OCI-LY7 (cell line): ENCODE data around the gene ACTR6. TPM values are rescaled to one million over a fixed set of nuclear protein-coding genes. Genes with fewer than 3 reads are reported as not detected.
"Not testable (repeated sequence)": the region's sequence is repeated elsewhere in the genome, so short reads cannot be mapped to it uniquely, and the experiment has no call there.

ENCODE experiments used
- BruUV-seq: library from RNA; stranded (reverse); fragments of 400-500 nt; replicated peaks from 2 replicates; lab custom pipeline; 2021; lab: Mats Ljungman, UMichigan
- CTCF ChIA-PET: fragments of 300-600 bp; sonication (Branson Sonifier 250); formaldehyde crosslinking; loops from one replicate; lab custom pipeline; 2022; ENCODE audit warnings: antibody characterized with exemption; ENCODE audit not compliant: unreplicated experiment; lab: Charles Lee
- POLR2A ChIA-PET: fragments of 300-600 bp; sonication (Branson Sonifier 250); formaldehyde crosslinking; loops from one replicate; lab custom pipeline; 2022; ENCODE audit warnings: antibody characterized with exemption; lab: Charles Lee
- DNase-seq: peaks from one replicate; pipeline ENCODE4 v3.0.0-alpha.2; 2015; ENCODE audit warnings: low spot score
- H2AFZ ChIP-seq: fragments of 200-600 bp; sonication (generic), shearing (Covaris generic); 2 replicates; pipeline ENCODE4 v1.6.1; 2014; ENCODE audit warnings: mild to moderate bottlenecking, antibody characterized with exemption, low read length, moderate library complexity
- H3K27ac ChIP-seq: fragments of 200-600 bp; sonication (generic); 2 replicates; pipeline ENCODE4 v1.5.1; 2014; ENCODE audit warnings: mixed run types, low read depth, mild to moderate bottlenecking, moderate library complexity, low read length, inconsistent platforms; ENCODE audit not compliant: poor library complexity, severe bottlenecking
- H3K36me3 ChIP-seq: fragments of 200-600 bp; sonication (generic); 2 replicates; pipeline ENCODE4 v1.6.1; 2014; ENCODE audit warnings: mild to moderate bottlenecking, antibody characterized with exemption, low read length, moderate library complexity, mixed read lengths; ENCODE audit not compliant: insufficient read depth
- H3K4me1 ChIP-seq: fragments of 200-600 bp; sonication (generic); 2 replicates; pipeline ENCODE4 v1.5.1; 2014; ENCODE audit warnings: mild to moderate bottlenecking, low read length; ENCODE audit not compliant: insufficient read depth, poor library complexity, severe bottlenecking
- H3K4me2 ChIP-seq: fragments of 200-600 bp; sonication (generic); 2 replicates; pipeline ENCODE4 v1.6.1; 2014; ENCODE audit warnings: mild to moderate bottlenecking, low read length
- H3K4me3 ChIP-seq: fragments of 200-600 bp; sonication (generic); 2 replicates; pipeline ENCODE4 v1.5.1; 2014; ENCODE audit warnings: mild to moderate bottlenecking, low read depth, low read length; ENCODE audit not compliant: poor library complexity, severe bottlenecking
- H3K79me2 ChIP-seq: fragments of 200-600 bp; sonication (generic); 2 replicates; pipeline ENCODE4 v1.6.1; 2016; ENCODE audit warnings: low read depth, mild to moderate bottlenecking, low read length, moderate library complexity, mixed read lengths; ENCODE audit not compliant: insufficient read depth
- H3K9me2 ChIP-seq: fragments of 200-600 bp; sonication (generic); 2 replicates; pipeline ENCODE4 v1.6.1; 2016; ENCODE audit warnings: mild to moderate bottlenecking, low read length, mixed read lengths; ENCODE audit not compliant: insufficient read depth
- H3K9me3 ChIP-seq: fragments of 200-600 bp; sonication (generic); 2 replicates; pipeline ENCODE4 v1.6.1; 2014; ENCODE audit warnings: mild to moderate bottlenecking, mixed run types, low read length, mixed read lengths
- H4K20me1 ChIP-seq: fragments of 200-600 bp; sonication (generic); 2 replicates; pipeline ENCODE4 v1.6.1; 2014; ENCODE audit warnings: mild to moderate bottlenecking, antibody characterized with exemption, low read length, moderate library complexity, mixed read lengths; ENCODE audit not compliant: insufficient read depth
- CTCF ChIP-seq: fragments of 200-600 bp; sonication (generic); conservative IDR thresholded peaks from 2 replicates; pipeline ENCODE4 v1.5.1; 2014; ENCODE audit warnings: mild to moderate bottlenecking, antibody characterized with exemption, low read length, moderate library complexity, mixed read lengths
- EZH2phosphoT487 ChIP-seq: fragments of 200-600 bp; sonication (generic); IDR thresholded peaks from 2 replicates; pipeline ENCODE4 v1.6.1; 2018; ENCODE audit warnings: low read depth, borderline replicate concordance, mild to moderate bottlenecking, mixed run types, antibody characterized with exemption, low read length, moderate library complexity, mixed read lengths
- intact Hi-C: fragments of 100-400 bp; cut with micrococcal nuclease; formaldehyde crosslinking; loops from one replicate; pipeline ENCODE4 v1.10.0; 2022; ENCODE audit not compliant: unreplicated experiment
- total RNA-seq, 2 experiments: library from RNA; depleted of rRNA in 1 of 2; stranded (reverse); fragments of >200 nt in 1 of 2; shearing (Covaris generic) in 1 of 2; gene quantifications; 2 replicates each; pipeline ENCODE4 v1.2.3, GENCODE V29; 2014 to 2022

ACTR6 gene
- total RNA-seq, 2 experiments from 2014 or later = 22.2 to 37.6 TPM

- DNase-seq, BruUV-seq, H3K27ac ChIP-seq, H3K79me2 ChIP-seq, H4K20me1 ChIP-seq, H3K4me3 ChIP-seq, H3K9me3 ChIP-seq, CTCF ChIA-PET, H2AFZ ChIP-seq, H3K4me2 ChIP-seq, H3K9me2 ChIP-seq, intact Hi-C loops, H3K4me1 ChIP-seq: not testable (repeated sequence)
- POLR2A ChIA-PET = interaction anchor here (1.1 to 1.6 kb wide), 2 partner anchors 10 to 34 kb away, joined by 4 read pairs; no protein-coding TSS in a partner anchor
- peaks cover 77% of the 10 kb centered on the region for H3K36me3 ChIP-seq
These were observed 21.6 kb downstream of the ACTR6 start for GRCh38 chr12:100222173-100222572.

- TF ChIP-seq CTCF (no peak), EZH2phosphoT487 (no peak)
These were observed 24.9 kb downstream of the ACTR6 start for GRCh38 chr12:100225491-100225890.

GRCh38 chr12:100229036-100229635, 28.5 kb downstream of the ACTR6 start:
- Histone ChIP-seq H3K4me2 (no peak overlapping the region), H3K36me3 (peaks cover 22% of the 10 kb centered on the region), H4K20me1 (no peaks in the 10 kb centered on the region), H3K9me3 (no peaks in the 10 kb centered on the region), H3K4me1 (no peaks in the 10 kb centered on the region), H2AFZ (no peak overlapping the region), H3K27ac (no peak overlapping the region), H3K79me2 (no peaks in the 10 kb centered on the region), H3K4me3 (no peak overlapping the region), H3K9me2 (no peaks in the 10 kb centered on the region)
- ChIA-PET POLR2A (interaction anchor here (0.5 to 1.4 kb wide), 6 partner anchors 17 to 1180 kb away, joined by 3 to 5 read pairs (median 4); no protein-coding TSS in a partner anchor), CTCF (interaction anchor here (0.5 kb wide), 1 partner anchor 9 kb away, joined by 7 read pairs; no protein-coding TSS in a partner anchor)
- intact Hi-C loops = no loop called here
- TF ChIP-seq EZH2phosphoT487 (no peak), CTCF (peak; percentile 48)
- DNase-seq = peak; percentile 21
- BruUV-seq = no TSS peak

More at GRCh38 chr12:100225491-100225890, 24.9 kb downstream of the ACTR6 start:
- intact Hi-C loops = no loop called here
- CTCF ChIA-PET = no interaction called here
- H3K36me3 ChIP-seq = peaks cover 50% of the 10 kb centered on the region
- no peak overlapping the region for H3K4me2 ChIP-seq
- no peaks in the 10 kb centered on the region for H4K20me1 ChIP-seq
- BruUV-seq = no TSS peak
- H3K4me1 ChIP-seq = no peaks in the 10 kb centered on the region
- POLR2A ChIA-PET = interaction anchor here (0.6 to 1.2 kb wide), 3 partner anchors 10 to 168 kb away, joined by 3 to 4 read pairs (median 3); no protein-coding TSS in a partner anchor
- no peak for DNase-seq
- H2AFZ ChIP-seq = no peak overlapping the region
- H3K27ac ChIP-seq = no peak overlapping the region
- no peaks in the 10 kb centered on the region for H3K9me3 ChIP-seq
- no peaks in the 10 kb centered on the region for H3K79me2 ChIP-seq
- H3K4me3 ChIP-seq = no peak overlapping the region
- H3K9me2 ChIP-seq = no peaks in the 10 kb centered on the region
